Heart left ventricle (tissue), 16 donors: Measurements from ENCODE around the gene NANOS3. TPM values are rescaled to one million over a fixed set of nuclear protein-coding genes. Genes with fewer than 3 reads are reported as not detected.

Experiments
- ATAC-seq, 4 donors: fragments of 200-7000 bp; cut with Tn5 transposase; one replicate each; pipeline ENCODE4 v1.9.1; 2020 to 2022; ENCODE audit warnings: moderate library complexity in 4 of 4, mild to moderate bottlenecking in 3 of 4, moderate number of reproducible peaks in 1 of 4
- DNase-seq, 5 donors: peaks; one replicate each; pipeline ENCODE4 v3.0.0-alpha.2; 2020
- H3K27ac ChIP-seq, 12 donors: fragments of 200-600 bp; sonication (generic) in 4 of 12; one replicate each; pipeline versions ENCODE4 v1.5.0 to v1.8.0; 2016 to 2022; ENCODE audit warnings: mild to moderate bottlenecking in 2 of 12
- H3K27me3 ChIP-seq, 9 donors: fragments of 200-600 bp; sonication (generic) in 2 of 9; one replicate each; pipeline versions ENCODE4 v1.5.1 to v1.8.0; 2016 to 2022; ENCODE audit warnings: mild to moderate bottlenecking in 3 of 9
- H3K36me3 ChIP-seq, 9 donors: fragments of 200-600 bp; sonication (generic) in 2 of 9; one replicate each; pipeline versions ENCODE4 v1.5.0 to v1.8.0; 2018 to 2022; ENCODE audit warnings: mild to moderate bottlenecking in 2 of 9
- H3K4me1 ChIP-seq, 12 donors: fragments of 200-600 bp; sonication (generic) in 4 of 12; one replicate each; pipeline versions ENCODE4 v1.5.0 to v1.8.0; 2016 to 2022; ENCODE audit warnings: mild to moderate bottlenecking in 3 of 12
- H3K4me3 ChIP-seq, 12 donors: fragments of 200-600 bp; sonication (generic) in 4 of 12; one replicate each; pipeline versions ENCODE4 v1.5.0 to v1.8.0; 2017 to 2022; ENCODE audit warnings: mild to moderate bottlenecking in 9 of 12, moderate library complexity in 4 of 12
- H3K9me3 ChIP-seq, 12 donors: fragments of 200-600 bp; sonication (generic) in 4 of 12; one replicate each; pipeline versions ENCODE4 v1.5.0 to v1.8.0; 2016 to 2022; ENCODE audit warnings: mild to moderate bottlenecking in 1 of 12
- POLR2A ChIP-seq, 2 donors: fragments of 450-650 bp; IDR thresholded peaks; one replicate each; pipeline ENCODE4 v1.6.1; 2017; ENCODE audit warnings: antibody characterized with exemption in 2 of 2, mild to moderate bottlenecking in 2 of 2, moderate library complexity in 2 of 2
- WGBS, 4 donors: extraction: QIAGEN DNeasy Blood & Tissue Kit in 2 of 4; methylation state at CpG; one replicate each; pipeline versions ENCODE4 v1.1.5 to v1.1.7; 2013 to 2018; 5-methylcytosine and 5-hydroxymethylcytosine counted together
- intact Hi-C, 10 donors: fragments of 100-400 bp; cut with DNase I; formaldehyde crosslinking; loops; one replicate each; pipeline versions ENCODE4 v1.11.1 to v1.14.2; 2022
- polyA plus RNA-seq, 2 donors: library from polyadenylated mRNA; stranded (reverse); fragments of 200-250 nt; gene quantifications; one replicate each; pipeline ENCODE4 v1.2.3, GENCODE V29; 2013
- total RNA-seq, 9 donors: library from RNA; depleted of rRNA in 2 of 9; stranded (reverse); fragments of >200 nt in 2 of 9; fragmentation: NEBNext Ultra II Directional in 3 of 9; extraction: Animal tissue kit (Norgen Biotek cat#: 25700) in 3 of 9; gene quantifications; one replicate each; pipeline versions ENCODE4 v1.1.0 to v1.2.4, GENCODE V29; 2016 to 2023
- TF ChIP-seq, protein P1 (sequence below), 12 donors: fragments of 200-600 bp; sonication (generic) in 4 of 12; IDR thresholded peaks; one replicate each; pipeline versions ENCODE4 v1.5.0 to v1.8.0; 2018 to 2022; ENCODE audit warnings: antibody characterized with exemption in 12 of 12, mild to moderate bottlenecking in 5 of 12
- donor health status: ischemic (EF 13 %, LVEDD 7.1; RV severe dilation, severe dysfunction).
- donor health status: healthy with polysubstance abuse.
- donor health status: DM: no; HTN: yes; CAD: no.
- donor health status: DM: no; HTN: no; CAD: no.
- donor health status: ischemic (EF 25% LVEDD 6.9; RV normal size, moderate dysfunction).
- donor health status: ischemic (EF 25% LVEDD 5.7; RV mildly dilated, moderate dysfunction).
- donor health status: healthy.
- donor health status: DM: yes; HTN: yes; CAD: no.
- donor health status: ischemic (EF 35%, LVEDD 5.7; RV mildly dilated, moderate dysfunction).
- donor health status: nonischemic (EF 11% LVEDD 7.7; RV severe dilation, severe dysfunction).
- donor health status: DM: yes; HTN: yes; CAD: no.
- donor health status: PGD.
- donor health status: ischemic (EF 29% LVEDD 5.4; RV normal size, mild dysfunction).
- donor health status: nonischemic (EF 23%, LVEDD 6.1; RV moderate dilation, normal function).

NANOS3 gene
- total and polyA plus RNA-seq, 11 donors: 0.36 to 1.7 (median 1.1) TPM; not detected in 5

- 87 to 93% (median 91%) methylated on average over 4 to 13 of the region's 13 CpGs for WGBS, 4 donors
- Histone ChIP-seq H3K36me3 (no peaks in the 10 kb centered on the region), H3K4me3 (no peak overlapping the region), H3K27me3 (no peaks in the 10 kb centered on the region), H3K9me3 (no peaks in the 10 kb centered on the region), H3K4me1 (peaks cover 0 to 4% (median 0%) of the 10 kb centered on the region in 12 donors), H3K27ac (no peak overlapping the region)
- DNase-seq (no peak), ATAC-seq (no peak)
- TF ChIP-seq, protein P1, sequence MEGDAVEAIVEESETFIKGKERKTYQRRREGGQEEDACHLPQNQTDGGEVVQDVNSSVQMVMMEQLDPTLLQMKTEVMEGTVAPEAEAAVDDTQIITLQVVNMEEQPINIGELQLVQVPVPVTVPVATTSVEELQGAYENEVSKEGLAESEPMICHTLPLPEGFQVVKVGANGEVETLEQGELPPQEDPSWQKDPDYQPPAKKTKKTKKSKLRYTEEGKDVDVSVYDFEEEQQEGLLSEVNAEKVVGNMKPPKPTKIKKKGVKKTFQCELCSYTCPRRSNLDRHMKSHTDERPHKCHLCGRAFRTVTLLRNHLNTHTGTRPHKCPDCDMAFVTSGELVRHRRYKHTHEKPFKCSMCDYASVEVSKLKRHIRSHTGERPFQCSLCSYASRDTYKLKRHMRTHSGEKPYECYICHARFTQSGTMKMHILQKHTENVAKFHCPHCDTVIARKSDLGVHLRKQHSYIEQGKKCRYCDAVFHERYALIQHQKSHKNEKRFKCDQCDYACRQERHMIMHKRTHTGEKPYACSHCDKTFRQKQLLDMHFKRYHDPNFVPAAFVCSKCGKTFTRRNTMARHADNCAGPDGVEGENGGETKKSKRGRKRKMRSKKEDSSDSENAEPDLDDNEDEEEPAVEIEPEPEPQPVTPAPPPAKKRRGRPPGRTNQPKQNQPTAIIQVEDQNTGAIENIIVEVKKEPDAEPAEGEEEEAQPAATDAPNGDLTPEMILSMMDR (IDR thresholded peaks at IDR 0.05): no peak
- TF ChIP-seq POLR2A (IDR thresholded peaks at IDR 0.05): no peak
- intact Hi-C loops: no loop called here
Observed at GRCh38 chr19:13890136-13890535, 13.2 kb downstream of the NANOS3 start.

GRCh38 chr19:13892870-13893269, 15.9 kb downstream of the NANOS3 start:
- 72 to 81% (median 77%) methylated on average over 9 of the region's 9 CpGs for WGBS, 4 donors
- DNase-seq: no peak
- intact Hi-C loops: no loop called here
- H3K9me3 ChIP-seq: no peaks in the 10 kb centered on the region
- TF ChIP-seq, protein P1 (IDR thresholded peaks at IDR 0.05): no peak
- no peak for TF ChIP-seq POLR2A (IDR thresholded peaks at IDR 0.05)
- H3K4me3 ChIP-seq: no peak overlapping the region
- no peaks in the 10 kb centered on the region for H3K36me3 ChIP-seq
- no peak for ATAC-seq
- no peaks in the 10 kb centered on the region for H3K4me1 ChIP-seq
- no peaks in the 10 kb centered on the region for H3K27me3 ChIP-seq
- H3K27ac ChIP-seq: no peak overlapping the region

GRCh38 chr19:13894552-13894951, 17.6 kb downstream of the NANOS3 start:
- H3K4me3 ChIP-seq: no peak overlapping the region
- no peak for TF ChIP-seq POLR2A (IDR thresholded peaks at IDR 0.05)
- TF ChIP-seq, protein P1 (IDR thresholded peaks at IDR 0.05): no peak
- intact Hi-C loops: no loop called here
- no peaks in the 10 kb centered on the region for H3K4me1 ChIP-seq
- H3K27ac ChIP-seq: no peak overlapping the region
- 80 to 83% (median 82%) methylated on average over 5 of the region's 5 CpGs for WGBS, 4 donors
- no peaks in the 10 kb centered on the region for H3K36me3 ChIP-seq
- no peak for DNase-seq
- ATAC-seq: no peak
- H3K9me3 ChIP-seq: no peaks in the 10 kb centered on the region
- no peaks in the 10 kb centered on the region for H3K27me3 ChIP-seq

DNA sequence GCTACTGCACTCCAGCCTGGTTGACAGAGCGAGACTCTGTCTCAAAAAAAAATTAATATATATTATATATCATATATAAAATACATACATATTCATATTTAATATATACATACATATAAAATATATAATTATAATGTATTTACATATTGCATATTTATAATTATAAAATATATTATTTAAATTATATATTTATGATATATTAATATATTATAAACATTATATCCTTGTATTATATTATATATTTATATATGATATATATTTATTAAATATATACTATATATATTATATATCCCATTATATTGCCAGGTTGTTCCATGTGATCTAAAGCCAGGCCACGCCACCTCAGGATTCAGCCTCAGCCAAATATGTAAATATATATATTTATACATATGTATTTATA, 19.3 kb downstream of the NANOS3 start:
- no peaks in the 10 kb centered on the region for H3K9me3 ChIP-seq
- no peak overlapping the region for H3K4me3 ChIP-seq
- intact Hi-C loops: no loop called here
- no peaks in the 10 kb centered on the region for H3K36me3 ChIP-seq
- TF ChIP-seq, protein P1 (IDR thresholded peaks at IDR 0.05): no peak
- WGBS, 4 donors: 98% methylated on average over 2 of the region's 2 CpGs
- no peaks in the 10 kb centered on the region for H3K4me1 ChIP-seq
- DNase-seq (no peak), ATAC-seq (no peak)
- no peak overlapping the region for H3K27ac ChIP-seq
- H3K27me3 ChIP-seq: no peaks in the 10 kb centered on the region
